C4-2B (cell line): ENCODE measurements around the gene CD93.

Experiments
- ZFX ChIP-seq: fragments of 450-650 bp; IDR thresholded peaks from 2 replicates; pipeline ENCODE4 v1.6.1; 2017
- TF ChIP-seq, protein P1 (sequence below): fragments of 450-650 bp; conservative IDR thresholded peaks from 2 replicates; pipeline ENCODE4 v1.5.1; 2017; ENCODE audit warnings: mild to moderate bottlenecking

GRCh38 chr20:23112595-23112994 is 26.5 kb upstream of the CD93 start:
- TF ChIP-seq, protein P1, sequence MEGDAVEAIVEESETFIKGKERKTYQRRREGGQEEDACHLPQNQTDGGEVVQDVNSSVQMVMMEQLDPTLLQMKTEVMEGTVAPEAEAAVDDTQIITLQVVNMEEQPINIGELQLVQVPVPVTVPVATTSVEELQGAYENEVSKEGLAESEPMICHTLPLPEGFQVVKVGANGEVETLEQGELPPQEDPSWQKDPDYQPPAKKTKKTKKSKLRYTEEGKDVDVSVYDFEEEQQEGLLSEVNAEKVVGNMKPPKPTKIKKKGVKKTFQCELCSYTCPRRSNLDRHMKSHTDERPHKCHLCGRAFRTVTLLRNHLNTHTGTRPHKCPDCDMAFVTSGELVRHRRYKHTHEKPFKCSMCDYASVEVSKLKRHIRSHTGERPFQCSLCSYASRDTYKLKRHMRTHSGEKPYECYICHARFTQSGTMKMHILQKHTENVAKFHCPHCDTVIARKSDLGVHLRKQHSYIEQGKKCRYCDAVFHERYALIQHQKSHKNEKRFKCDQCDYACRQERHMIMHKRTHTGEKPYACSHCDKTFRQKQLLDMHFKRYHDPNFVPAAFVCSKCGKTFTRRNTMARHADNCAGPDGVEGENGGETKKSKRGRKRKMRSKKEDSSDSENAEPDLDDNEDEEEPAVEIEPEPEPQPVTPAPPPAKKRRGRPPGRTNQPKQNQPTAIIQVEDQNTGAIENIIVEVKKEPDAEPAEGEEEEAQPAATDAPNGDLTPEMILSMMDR = no peak
- TF ChIP-seq ZFX = no peak
